Mononuclear cell (primary cell): Measurements from ENCODE around the gene KRT14. TPM values are rescaled to one million over a fixed set of nuclear protein-coding genes. Genes with fewer than 3 reads are reported as not detected.
"Not testable (repeated sequence)": the region's sequence is repeated elsewhere in the genome, so short reads cannot be mapped to it uniquely, and the experiment has no call there.

ENCODE experiments used
- H3K27me3 ChIP-seq: 2 replicates; pipeline ENCODE4 v1.6.0; 2011; ENCODE audit warnings: low read length, control low read depth; ENCODE audit not compliant: insufficient read depth
- H3K4me1 ChIP-seq: 2 replicates; pipeline ENCODE4 v1.5.1; 2011; ENCODE audit warnings: mild to moderate bottlenecking, low read length, control low read depth; ENCODE audit not compliant: insufficient read depth
- H3K4me3 ChIP-seq: 2 replicates; pipeline ENCODE4 v1.5.1; 2011; ENCODE audit warnings: mild to moderate bottlenecking, low read length, moderate library complexity
- H3K9me3 ChIP-seq: 2 replicates; pipeline ENCODE4 v1.5.1; 2011; ENCODE audit warnings: low read depth, mild to moderate bottlenecking, control low read depth, low read length
- total RNA-seq: library from RNA; depleted of rRNA; stranded (reverse); fragments of >200 nt; gene quantifications from one replicate; pipeline ENCODE4 v1.2.3, GENCODE V29; 2012

KRT14 gene
- total RNA-seq, 1 donor, result not detected

GRCh38 chr17:41578971-41579370 lies 7.7 kb downstream of the KRT14 start:
- no peaks in the 10 kb centered on the region for H3K9me3 ChIP-seq
- no peaks in the 10 kb centered on the region for H3K27me3 ChIP-seq
- H3K4me1 ChIP-seq, result peaks cover 3% of the 10 kb centered on the region
- H3K4me3 ChIP-seq, result no peak overlapping the region

- H3K9me3 ChIP-seq, result no peaks in the 10 kb centered on the region
Measured at GRCh38 chr17:41578538-41578937, 8.2 kb downstream of the KRT14 start.

GRCh38 chr17:41576740-41577139 lies 10.0 kb downstream of the KRT14 start:
- H3K9me3 ChIP-seq, H3K27me3 ChIP-seq, H3K4me3 ChIP-seq, H3K4me1 ChIP-seq: not testable (repeated sequence)

More at GRCh38 chr17:41578538-41578937, 8.2 kb downstream of the KRT14 start:
- no peaks in the 10 kb centered on the region for H3K27me3 ChIP-seq
- no peak overlapping the region for H3K4me3 ChIP-seq
- H3K4me1 ChIP-seq, result peaks cover 3% of the 10 kb centered on the region

- no peaks in the 10 kb centered on the region for H3K9me3 ChIP-seq
- H3K4me1 ChIP-seq, result peaks cover 3% of the 10 kb centered on the region
- H3K4me3 ChIP-seq, result no peak overlapping the region
- H3K27me3 ChIP-seq, result no peaks in the 10 kb centered on the region
Measured at GRCh38 chr17:41575336-41575735, 11.4 kb downstream of the KRT14 start.

- Histone ChIP-seq H3K4me1 (no peaks in the 10 kb centered on the region), H3K27me3 (no peaks in the 10 kb centered on the region), H3K4me3 (no peak within 1 kb of the TSS), H3K9me3 (no peaks in the 10 kb centered on the region)
Measured at GRCh38 chr17:41571561-41572434, 14.9 kb downstream of the KRT14 start, which contains the start of gene KRT9. TSS of gene KRT9 (minus strand) at chr17:41572059. CDS start at chr17:41571992, 67 bp downstream.

- Histone ChIP-seq H3K9me3 (no peaks in the 10 kb centered on the region), H3K4me3 (no peak overlapping the region), H3K4me1 (no peaks in the 10 kb centered on the region), H3K27me3 (peaks cover 2% of the 10 kb centered on the region)
Measured at GRCh38 chr17:41567317-41567716, 19.4 kb downstream of the KRT14 start.

- H3K4me3 ChIP-seq, result no peak overlapping the region
- peaks cover 11% of the 10 kb centered on the region for H3K27me3 ChIP-seq
- H3K9me3 ChIP-seq, result no peaks in the 10 kb centered on the region
- H3K4me1 ChIP-seq, result no peaks in the 10 kb centered on the region
Measured at GRCh38 chr17:41565338-41565737, 21.4 kb downstream of the KRT14 start.

GRCh38 chr17:41563607-41564170 lies 23.0 kb downstream of the KRT14 start:
- Histone ChIP-seq H3K9me3 (no peaks in the 10 kb centered on the region), H3K4me1 (no peaks in the 10 kb centered on the region), H3K27me3 (peaks cover 11% of the 10 kb centered on the region), H3K4me3 (no peak overlapping the region)

GRCh38 chr17:41561554-41561953 lies 25.1 kb downstream of the KRT14 start:
- Histone ChIP-seq H3K4me3 (no peak overlapping the region), H3K9me3 (no peaks in the 10 kb centered on the region), H3K4me1 (no peaks in the 10 kb centered on the region), H3K27me3 (peaks cover 11% of the 10 kb centered on the region)

GRCh38 chr17:41559548-41559947 lies 27.1 kb downstream of the KRT14 start:
- H3K9me3 ChIP-seq, result no peaks in the 10 kb centered on the region
- H3K27me3 ChIP-seq, result peaks cover 11% of the 10 kb centered on the region
- no peak overlapping the region for H3K4me3 ChIP-seq
- H3K4me1 ChIP-seq, result no peaks in the 10 kb centered on the region

GRCh38 chr17:41556931-41557330 lies 29.8 kb downstream of the KRT14 start:
- no peaks in the 10 kb centered on the region for H3K9me3 ChIP-seq
- H3K4me1 ChIP-seq, result no peaks in the 10 kb centered on the region
- H3K4me3 ChIP-seq, result no peak overlapping the region
- H3K27me3 ChIP-seq, result peaks cover 8% of the 10 kb centered on the region

- Histone ChIP-seq H3K9me3 (no peaks in the 10 kb centered on the region), H3K27me3 (peaks cover 5% of the 10 kb centered on the region), H3K4me1 (no peaks in the 10 kb centered on the region), H3K4me3 (no peak overlapping the region)
Measured at GRCh38 chr17:41556306-41556705, 30.4 kb downstream of the KRT14 start.

GRCh38 chr17:41555105-41555887 lies 31.4 kb downstream of the KRT14 start:
- no peaks in the 10 kb centered on the region for H3K9me3 ChIP-seq
- no peak overlapping the region for H3K4me3 ChIP-seq
- no peaks in the 10 kb centered on the region for H3K4me1 ChIP-seq
- H3K27me3 ChIP-seq, result no peaks in the 10 kb centered on the region

- Histone ChIP-seq H3K27me3 (no peaks in the 10 kb centered on the region), H3K4me1 (peaks cover under 1% of the 10 kb centered on the region), H3K9me3 (no peaks in the 10 kb centered on the region), H3K4me3 (no peak overlapping the region)
Measured at GRCh38 chr17:41553987-41554680, 32.6 kb downstream of the KRT14 start.

GRCh38 chr17:41553176-41553575 lies 33.5 kb downstream of the KRT14 start:
- Histone ChIP-seq H3K9me3 (no peaks in the 10 kb centered on the region), H3K4me1 (peaks cover 10% of the 10 kb centered on the region), H3K4me3 (no peak overlapping the region), H3K27me3 (no peaks in the 10 kb centered on the region)
